GM12878 (cell line): ENCODE data around the gene GCC2. TPM values are rescaled to one million over a fixed set of nuclear protein-coding genes. Genes with fewer than 3 reads are reported as not detected.

Experiments used
- CBX3 ChIP-seq: fragments of 200-600 bp; sonication (generic); IDR thresholded peaks from 2 replicates; pipeline ENCODE4 v1.6.1; 2016; ENCODE audit warnings: low read depth, borderline replicate concordance
- CHD2 ChIP-seq: IDR thresholded peaks from 2 replicates; pipeline ENCODE4 v1.6.1; 2011; ENCODE audit warnings: low read depth, low read length, improper control_type of control experiment, borderline replicate concordance
- ESRRA ChIP-seq: IDR thresholded peaks from 2 replicates; pipeline ENCODE4 v1.6.1; 2012; ENCODE audit warnings: mild to moderate bottlenecking, low read length, improper control_type of control experiment
- HSF1 ChIP-seq: fragments of 150-350 bp; IDR thresholded peaks from 2 replicates; pipeline ENCODE4 v1.6.1; 2014; ENCODE audit warnings: mild to moderate bottlenecking, low read depth, low read length
- IKZF2 ChIP-seq, 2 experiments: fragments of 450-650 bp; IDR thresholded peaks; 2 replicates each; pipeline ENCODE4 v1.6.1; 2017; ENCODE audit warnings: mild to moderate bottlenecking in 2 of 2, moderate library complexity in 2 of 2
- IRF4 ChIP-seq: IDR thresholded peaks from 2 replicates; pipeline ENCODE4 v1.6.1; 2011; ENCODE audit warnings: low read depth, low read length
- IRF5 ChIP-seq: fragments of 450-650 bp; IDR thresholded peaks from 2 replicates; pipeline ENCODE4 v1.6.1; 2017; ENCODE audit warnings: borderline replicate concordance
- MTA3 ChIP-seq: IDR thresholded peaks from 2 replicates; pipeline ENCODE4 v1.6.1; 2012; ENCODE audit warnings: low read length, inconsistent platforms, borderline replicate concordance
- NKRF ChIP-seq: fragments of 450-650 bp; conservative IDR thresholded peaks from 2 replicates; pipeline ENCODE4 v1.6.1; 2017; ENCODE audit warnings: mild to moderate bottlenecking, moderate library complexity
- NR2C1 ChIP-seq: fragments of 450-650 bp; IDR thresholded peaks from 2 replicates; pipeline ENCODE4 v1.6.1; 2017; ENCODE audit warnings: antibody characterized with exemption, mild to moderate bottlenecking, moderate library complexity
- POLR2A ChIP-seq: IDR thresholded peaks from 2 replicates; pipeline ENCODE4 v1.6.1; 2011; ENCODE audit warnings: low read depth, mild to moderate bottlenecking, low read length
- RB1 ChIP-seq: fragments of 450-650 bp; formaldehyde crosslinking; IDR thresholded peaks from 2 replicates; pipeline ENCODE4 v1.6.1; 2017; ENCODE audit warnings: mild to moderate bottlenecking, borderline replicate concordance
- SIX5 ChIP-seq: IDR thresholded peaks from 2 replicates; pipeline ENCODE4 v1.6.1; 2011; ENCODE audit warnings: mild to moderate bottlenecking, low read depth, low read length, moderate library complexity; ENCODE audit not compliant: severe bottlenecking
- SMC3 ChIP-seq: IDR thresholded peaks from 2 replicates; pipeline ENCODE4 v1.6.1; 2011; ENCODE audit warnings: low read length, improper control_type of control experiment, borderline replicate concordance
- SREBF2 ChIP-seq: IDR thresholded peaks from 2 replicates; pipeline ENCODE4 v1.6.1; 2012; ENCODE audit warnings: mild to moderate bottlenecking, low read length
- SRF ChIP-seq, 2 experiments: IDR thresholded peaks; 2 replicates each; pipeline ENCODE4 v1.6.1; 2011; ENCODE audit warnings: low read depth in 2 of 2, low read length in 2 of 2, mild to moderate bottlenecking in 1 of 2, moderate library complexity in 1 of 2
- ZBED1 ChIP-seq: IDR thresholded peaks from 2 replicates; pipeline ENCODE4 v1.6.1; 2016; ENCODE audit warnings: borderline replicate concordance
- ZBTB11 ChIP-seq: fragments of 450-650 bp; formaldehyde crosslinking; IDR thresholded peaks from 2 replicates; pipeline ENCODE4 v1.5.0; 2022; ENCODE audit warnings: mild to moderate bottlenecking, missing genetic modification characterization
- polyA plus RNA-seq, 11 experiments: library from polyadenylated mRNA; depleted of rRNA in 4 of 11; unstranded in 6 of 11; stranded (reverse) in 5 of 11; fragments of >200 nt; fragmentation: Nextera tagmentation in 4 of 11; fragmentation: Illumina TruSeq in 1 of 11; extraction: Ambion mirVana in 4 of 11; extraction: Trizol in 1 of 11; gene quantifications; 1 replicate in 1 of 11; 2 replicates in 10 of 11; pipeline versions ENCODE4 v1.2.1 to v1.2.3, GENCODE V29; 2011 to 2016; ENCODE audit warnings: inconsistent platforms in 2 of 11, missing spikeins in 2 of 11, low read depth in 1 of 11
- total RNA-seq, 4 experiments: library from RNA; depleted of rRNA in 3 of 4; stranded (reverse); fragments of >200 nt in 3 of 4; fragmentation: Illumina TruSeq in 1 of 4; extraction: Trizol in 1 of 4; gene quantifications; 2 replicates each; pipeline versions ENCODE4 v1.2.1 to v1.2.3, GENCODE V29; 2013 to 2021
- TF ChIP-seq, protein P1 (sequence below): IDR thresholded peaks from 2 replicates; pipeline ENCODE4 v1.6.1; 2012; ENCODE audit warnings: low read length, inconsistent platforms
- TF ChIP-seq, protein P2 (sequence below): IDR thresholded peaks from 2 replicates; pipeline ENCODE4 v1.6.1; 2011; ENCODE audit warnings: borderline replicate concordance, low read depth, mild to moderate bottlenecking, moderate library complexity, mixed read lengths, low read length; ENCODE audit not compliant: insufficient read depth; ENCODE audit errors: extremely low read length

Gene GCC2
- total and polyA plus RNA-seq, 10 of the 15 experiments (the other 5 are each of a cell fraction or from before 2014, with no cell fraction given), result 11.8 to 35.5 (median 25.4) TPM

DNA sequence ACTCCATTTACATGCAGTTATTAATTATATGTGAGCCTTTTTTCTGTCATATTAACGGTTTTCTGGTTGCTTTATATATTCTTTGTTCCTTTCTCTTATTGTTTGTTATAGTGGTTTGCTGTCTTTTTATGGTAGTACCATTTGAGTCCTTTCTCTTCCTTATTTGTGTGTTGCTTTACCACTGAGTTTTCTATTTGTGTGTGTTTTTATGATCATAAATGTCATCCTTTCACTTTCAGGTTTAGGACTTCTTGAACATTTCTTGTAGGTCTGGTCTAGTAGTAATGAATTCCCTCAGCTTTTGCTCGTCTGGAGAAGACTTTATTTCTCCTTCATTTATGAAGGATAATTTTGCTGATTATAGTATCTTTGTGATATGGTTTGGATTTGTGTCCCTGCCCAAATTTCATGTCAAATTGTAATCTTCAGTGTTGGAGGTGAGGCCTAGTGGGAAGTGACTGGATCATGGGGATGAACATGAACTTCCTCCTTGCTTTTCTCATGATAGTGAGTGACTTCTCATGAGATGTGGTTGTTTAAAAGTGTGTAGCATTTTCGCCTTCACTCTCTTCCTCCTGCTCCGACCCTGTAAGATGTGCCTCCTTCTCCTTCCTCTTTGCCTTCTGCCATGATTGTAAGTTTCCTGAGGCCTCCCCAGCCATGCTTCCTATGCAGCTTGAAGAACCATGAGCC, 11.5 kb downstream of the GCC2 start (continued):
- TF ChIP-seq HSF1, result no peak
- no peak for TF ChIP-seq CHD2
- 0 out of 2 replicates have a peak, but pooled peaks have one; percentile 21 for TF ChIP-seq ZBED1
- no peak for TF ChIP-seq IRF5
- TF ChIP-seq SRF (IDR thresholded peaks at IDR 0.05; ENCODE audit: low read depth in 2 of 2, low read length in 2 of 2), result no peak
- no peak for TF ChIP-seq ESRRA
- TF ChIP-seq POLR2A, result no peak
- no peak for TF ChIP-seq SREBF2
- TF ChIP-seq SMC3, result no peak; the same call in 1 of the 2 replicates
- no peak for TF ChIP-seq IRF4
- peak; percentile 28 to 44; a peak in 2 of 4 replicates for TF ChIP-seq IKZF2 (IDR thresholded peaks at IDR 0.05)
- no peak for TF ChIP-seq NKRF
- TF ChIP-seq CBX3, result no peak
- no peak for TF ChIP-seq MTA3
- TF ChIP-seq ZBTB11, result no peak
- TF ChIP-seq, protein P1, sequence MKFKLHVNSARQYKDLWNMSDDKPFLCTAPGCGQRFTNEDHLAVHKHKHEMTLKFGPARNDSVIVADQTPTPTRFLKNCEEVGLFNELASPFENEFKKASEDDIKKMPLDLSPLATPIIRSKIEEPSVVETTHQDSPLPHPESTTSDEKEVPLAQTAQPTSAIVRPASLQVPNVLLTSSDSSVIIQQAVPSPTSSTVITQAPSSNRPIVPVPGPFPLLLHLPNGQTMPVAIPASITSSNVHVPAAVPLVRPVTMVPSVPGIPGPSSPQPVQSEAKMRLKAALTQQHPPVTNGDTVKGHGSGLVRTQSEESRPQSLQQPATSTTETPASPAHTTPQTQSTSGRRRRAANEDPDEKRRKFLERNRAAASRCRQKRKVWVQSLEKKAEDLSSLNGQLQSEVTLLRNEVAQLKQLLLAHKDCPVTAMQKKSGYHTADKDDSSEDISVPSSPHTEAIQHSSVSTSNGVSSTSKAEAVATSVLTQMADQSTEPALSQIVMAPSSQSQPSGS, result peak; percentile 44
- TF ChIP-seq SIX5, result no peak
- TF ChIP-seq, protein P2, sequence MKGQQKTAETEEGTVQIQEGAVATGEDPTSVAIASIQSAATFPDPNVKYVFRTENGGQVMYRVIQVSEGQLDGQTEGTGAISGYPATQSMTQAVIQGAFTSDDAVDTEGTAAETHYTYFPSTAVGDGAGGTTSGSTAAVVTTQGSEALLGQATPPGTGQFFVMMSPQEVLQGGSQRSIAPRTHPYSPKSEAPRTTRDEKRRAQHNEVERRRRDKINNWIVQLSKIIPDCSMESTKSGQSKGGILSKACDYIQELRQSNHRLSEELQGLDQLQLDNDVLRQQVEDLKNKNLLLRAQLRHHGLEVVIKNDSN, result no peak
- no peak for TF ChIP-seq NR2C1
- TF ChIP-seq RB1, result no peak
